ENCODE results near the gene ANKRD65.

- TF ChIP-seq, protein P1, sequence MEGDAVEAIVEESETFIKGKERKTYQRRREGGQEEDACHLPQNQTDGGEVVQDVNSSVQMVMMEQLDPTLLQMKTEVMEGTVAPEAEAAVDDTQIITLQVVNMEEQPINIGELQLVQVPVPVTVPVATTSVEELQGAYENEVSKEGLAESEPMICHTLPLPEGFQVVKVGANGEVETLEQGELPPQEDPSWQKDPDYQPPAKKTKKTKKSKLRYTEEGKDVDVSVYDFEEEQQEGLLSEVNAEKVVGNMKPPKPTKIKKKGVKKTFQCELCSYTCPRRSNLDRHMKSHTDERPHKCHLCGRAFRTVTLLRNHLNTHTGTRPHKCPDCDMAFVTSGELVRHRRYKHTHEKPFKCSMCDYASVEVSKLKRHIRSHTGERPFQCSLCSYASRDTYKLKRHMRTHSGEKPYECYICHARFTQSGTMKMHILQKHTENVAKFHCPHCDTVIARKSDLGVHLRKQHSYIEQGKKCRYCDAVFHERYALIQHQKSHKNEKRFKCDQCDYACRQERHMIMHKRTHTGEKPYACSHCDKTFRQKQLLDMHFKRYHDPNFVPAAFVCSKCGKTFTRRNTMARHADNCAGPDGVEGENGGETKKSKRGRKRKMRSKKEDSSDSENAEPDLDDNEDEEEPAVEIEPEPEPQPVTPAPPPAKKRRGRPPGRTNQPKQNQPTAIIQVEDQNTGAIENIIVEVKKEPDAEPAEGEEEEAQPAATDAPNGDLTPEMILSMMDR (optimal IDR thresholded peaks at IDR 0.05 in 1 of 3, IDR thresholded peaks at IDR 0.05 in 1 of 3, conservative IDR thresholded peaks at IDR 0.05 in 1 of 3; ENCODE audit: extremely low read depth in 1 of 3, insufficient read depth in 2 of 3, low read length in 3 of 3): no peak
- TF ChIP-seq EZH2 (IDR thresholded peaks at IDR 0.05; ENCODE audit: low read length): no peak
Observed at GRCh38 chr1:1381294-1381693, 39.8 kb downstream of the ANKRD65 start.
